ENCODE results near the gene CHRNB1.

The CHRNB1 gene

GRCh38 chr17:7440113-7440833 lies 4.6 kb upstream of the CHRNB1 start:
- ChIA-PET CTCF (interaction anchor here (0.6 to 3.8 kb wide), 3 partner anchors 13 to 84 kb away, joined by 3 to 18 read pairs (median 5); partner anchors contain the start of gene TMEM95), POLR2A (interaction anchor here (0.5 to 3.1 kb wide), 6 partner anchors 37 to 210 kb away, joined by 3 to 21 read pairs (median 4); partner anchors contain the start of genes PLSCR3, TMEM256 and ZBTB4)
- H3K4me1 ChIP-seq (ENCODE audit: control insufficient read depth, insufficient read depth, low read length) = peaks cover 31% of the 10 kb centered on the region
- no peaks in the 10 kb centered on the region for H3K9me3 ChIP-seq (ENCODE audit: control insufficient read depth, insufficient read depth, low read depth, low read length)
- H3K27ac ChIP-seq (ENCODE audit: extremely low read depth, low read depth, low read length) = peak overlapping the region; percentile 74
- peak overlapping the region; percentile 20 for H3K4me3 ChIP-seq (ENCODE audit: low read depth, low read length)
- no peaks in the 10 kb centered on the region for H3K36me3 ChIP-seq (ENCODE audit: control insufficient read depth in 2 of 2, insufficient read depth in 1 of 2, low read length in 2 of 2)
- TF ChIP-seq ZNF624 (tag by site-specific recombination; IDR thresholded peaks at IDR 0.05) (no peak), ZNF335 (tag by site-specific recombination; conservative IDR thresholded peaks at IDR 0.05) (peak; percentile 92; the same call in 1 of the 2 replicates), AEBP2 (tag by site-specific recombination; IDR thresholded peaks at IDR 0.05; ENCODE audit: borderline replicate concordance) (0 out of 2 replicates have a peak, but pooled peaks have one; percentile 57), ZNF10 (tag by site-specific recombination; IDR thresholded peaks at IDR 0.05) (no peak), ZNF639 (tag by site-specific recombination; IDR thresholded peaks at IDR 0.05) (peak; percentile 73), PRDM10 (tag by site-specific recombination; IDR thresholded peaks at IDR 0.05) (peak; percentile 100), ZNF24 (tag by site-specific recombination; IDR thresholded peaks at IDR 0.05) (peak; percentile 72; the same call in 1 of the 2 replicates), WT1 (tag by site-specific recombination; IDR thresholded peaks at IDR 0.05) (peak; percentile 68; the same call in 1 of the 2 replicates), SETDB1 (IDR thresholded peaks at IDR 0.05; ENCODE audit: insufficient read length, low read length) (no peak), SCRT1 (tag by site-specific recombination; IDR thresholded peaks at IDR 0.05; ENCODE audit: borderline replicate concordance) (no peak), KLF16 (tag by site-specific recombination; IDR thresholded peaks at IDR 0.05) (0 out of 2 replicates have a peak, but pooled peaks have one; percentile 75), ZNF76 (tag by site-specific recombination; IDR thresholded peaks at IDR 0.05; ENCODE audit: borderline replicate concordance, low read depth) (peak; percentile 81), TSHZ1 (tag by site-specific recombination; IDR thresholded peaks at IDR 0.05; ENCODE audit: borderline replicate concordance) (peak; percentile 65; the same call in 1 of the 2 replicates), ZNF621 (tag by site-specific recombination; IDR thresholded peaks at IDR 0.05) (no peak), ZNF658 (tag by site-specific recombination; IDR thresholded peaks at IDR 0.05) (no peak), MYNN (tag by site-specific recombination; IDR thresholded peaks at IDR 0.05; ENCODE audit: borderline replicate concordance) (peak; percentile 8; the same call in 1 of the 2 replicates), KLF17 (tag by site-specific recombination; IDR thresholded peaks at IDR 0.05) (peak; percentile 75; the same call in 1 of the 2 replicates), HOXA7 (CRISPR knock-in tag; IDR thresholded peaks at IDR 0.05; ENCODE audit: borderline replicate concordance) (no peak), ZNF311 (tag by site-specific recombination; IDR thresholded peaks at IDR 0.05; ENCODE audit: borderline replicate concordance) (no peak), ZNF600 (tag by site-specific recombination; IDR thresholded peaks at IDR 0.05) (0 out of 2 replicates have a peak, but pooled peaks have one; percentile 37), ZNF629 (tag by site-specific recombination; IDR thresholded peaks at IDR 0.05) (peak; percentile 56), ZNF394 (tag by site-specific recombination; IDR thresholded peaks at IDR 0.05; ENCODE audit: borderline replicate concordance) (peak; percentile 53; the same call in 1 of the 2 replicates), ZNF549 (tag by site-specific recombination; IDR thresholded peaks at IDR 0.05) (no peak), ZNF558 (tag by site-specific recombination; IDR thresholded peaks at IDR 0.05) (0 out of 2 replicates have a peak, but pooled peaks have one; percentile 47)
